Nephron (organoid): ENCODE data around the gene MRC2.
A peak's percentile ranks its signal among the peaks of the same experiment; 100 is the strongest.

Source experiments
- H3K27ac Mint-ChIP-seq, 3 experiments: 2 replicates each; pipeline ENCODE4 v1.8.0; 2020; ENCODE audit warnings: mixed read lengths in 3 of 3, mild to moderate bottlenecking in 2 of 3, moderate library complexity in 1 of 3
- H3K27me3 Mint-ChIP-seq: 2 replicates; pipeline ENCODE4 v1.8.0; 2021; ENCODE audit warnings: low read depth, mild to moderate bottlenecking, moderate library complexity, mixed read lengths
- H3K36me3 Mint-ChIP-seq: 2 replicates; pipeline ENCODE4 v1.8.0; 2020; ENCODE audit warnings: low read depth, mixed read lengths
- H3K4me1 Mint-ChIP-seq: 2 replicates; pipeline ENCODE4 v1.8.0; 2020; ENCODE audit warnings: mixed read lengths
- H3K4me3 Mint-ChIP-seq, 3 experiments: 2 replicates each; pipeline ENCODE4 v1.8.0; 2020; ENCODE audit warnings: mild to moderate bottlenecking in 3 of 3, mixed read lengths in 3 of 3, moderate library complexity in 2 of 3
- H3K9me3 Mint-ChIP-seq: 2 replicates; pipeline ENCODE4 v1.8.0; 2020; ENCODE audit warnings: mixed read lengths
- CTCF ChIP-seq, 3 experiments: fragments of 200-600 bp; sonication (generic); IDR thresholded peaks; one replicate each; pipeline ENCODE4 v1.5.0; 2021; ENCODE audit warnings: antibody characterized with exemption in 3 of 3; ENCODE audit not compliant: unreplicated experiment in 3 of 3

Gene MRC2

GRCh38 chr17:62720126-62720850 lies 92.8 kb downstream of the MRC2 start:
- no peak for TF ChIP-seq CTCF (IDR thresholded peaks at IDR 0.05; ENCODE audit: unreplicated experiment in 3 of 3)
- Mint-ChIP-seq H3K4me3 (no peak overlapping the region), H3K27ac (no peak overlapping the region), H3K4me1 (peaks cover 27% of the 10 kb centered on the region), H3K36me3 (no peaks in the 10 kb centered on the region), H3K9me3 (peaks cover 9% of the 10 kb centered on the region), H3K27me3 (peaks cover 7% of the 10 kb centered on the region)

- Mint-ChIP-seq H3K27ac (peak overlapping the region in 1 of 3 experiments; percentile 74), H3K27me3 (peaks cover 14% of the 10 kb centered on the region), H3K36me3 (no peaks in the 10 kb centered on the region), H3K4me1 (peaks cover 27% of the 10 kb centered on the region), H3K4me3 (no peak overlapping the region), H3K9me3 (peaks cover 9% of the 10 kb centered on the region)
- TF ChIP-seq CTCF (IDR thresholded peaks at IDR 0.05; ENCODE audit: unreplicated experiment in 3 of 3) = no peak
These were observed 95.2 kb downstream of the MRC2 start for GRCh38 chr17:62722625-62723024.

- Mint-ChIP-seq H3K27ac (no peak overlapping the region), H3K36me3 (no peaks in the 10 kb centered on the region), H3K4me3 (no peak overlapping the region), H3K4me1 (peaks cover 27% of the 10 kb centered on the region), H3K27me3 (peaks cover 14% of the 10 kb centered on the region), H3K9me3 (peaks cover 9% of the 10 kb centered on the region)
- no peak for TF ChIP-seq CTCF (IDR thresholded peaks at IDR 0.05; ENCODE audit: unreplicated experiment in 3 of 3)
These were observed 96.4 kb downstream of the MRC2 start for GRCh38 chr17:62723842-62724241.

GRCh38 chr17:62724398-62725146 lies 97.1 kb downstream of the MRC2 start:
- no peak for TF ChIP-seq CTCF (IDR thresholded peaks at IDR 0.05; ENCODE audit: unreplicated experiment in 3 of 3)
- H3K27ac Mint-ChIP-seq = peak overlapping the region in 1 of 3 experiments; percentile 34
- H3K9me3 Mint-ChIP-seq = peaks cover 6% of the 10 kb centered on the region
- peaks cover 14% of the 10 kb centered on the region for H3K27me3 Mint-ChIP-seq
- peak overlapping the region in 1 of 3 experiments; percentile 30 for H3K4me3 Mint-ChIP-seq
- peaks cover 27% of the 10 kb centered on the region for H3K4me1 Mint-ChIP-seq
- H3K36me3 Mint-ChIP-seq = no peaks in the 10 kb centered on the region

GRCh38 chr17:62725791-62726249 lies 98.3 kb downstream of the MRC2 start:
- no peaks in the 10 kb centered on the region for H3K36me3 Mint-ChIP-seq
- no peaks in the 10 kb centered on the region for H3K9me3 Mint-ChIP-seq
- no peak for TF ChIP-seq CTCF (IDR thresholded peaks at IDR 0.05; ENCODE audit: unreplicated experiment in 3 of 3)
- H3K27me3 Mint-ChIP-seq = peaks cover 14% of the 10 kb centered on the region
- H3K27ac Mint-ChIP-seq = no peak overlapping the region
- H3K4me1 Mint-ChIP-seq = peaks cover 27% of the 10 kb centered on the region
- no peak overlapping the region for H3K4me3 Mint-ChIP-seq
